ENCODE results near the gene AEBP1.

DNA sequence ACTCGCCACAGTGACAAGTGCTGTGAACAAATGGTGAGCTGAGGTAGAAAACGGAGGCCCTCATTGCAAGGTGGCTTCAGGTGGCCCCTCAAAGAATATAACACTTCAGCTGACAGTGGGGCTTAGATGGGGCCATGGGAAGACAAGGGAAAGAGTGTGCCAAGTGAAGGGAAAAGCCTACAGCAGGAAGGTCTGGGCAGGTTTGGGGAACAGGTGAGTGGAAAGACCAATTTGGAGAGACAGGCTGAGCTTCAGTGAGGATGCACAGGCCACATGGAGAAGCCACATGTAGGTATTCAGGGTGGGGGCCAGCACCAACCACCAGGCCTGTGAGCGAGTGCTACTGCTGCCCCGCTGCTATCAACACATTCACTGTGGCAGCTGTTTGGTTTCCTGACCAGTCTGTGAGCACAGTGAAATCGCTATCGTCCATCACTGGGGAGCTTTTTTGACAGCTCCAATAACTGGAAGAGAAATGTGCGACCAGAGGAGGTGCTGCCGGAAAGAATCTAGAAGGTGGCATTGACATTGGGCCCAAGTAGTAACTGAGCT, 15.8 kb downstream of the AEBP1 start:
- TF ChIP-seq, protein P1, sequence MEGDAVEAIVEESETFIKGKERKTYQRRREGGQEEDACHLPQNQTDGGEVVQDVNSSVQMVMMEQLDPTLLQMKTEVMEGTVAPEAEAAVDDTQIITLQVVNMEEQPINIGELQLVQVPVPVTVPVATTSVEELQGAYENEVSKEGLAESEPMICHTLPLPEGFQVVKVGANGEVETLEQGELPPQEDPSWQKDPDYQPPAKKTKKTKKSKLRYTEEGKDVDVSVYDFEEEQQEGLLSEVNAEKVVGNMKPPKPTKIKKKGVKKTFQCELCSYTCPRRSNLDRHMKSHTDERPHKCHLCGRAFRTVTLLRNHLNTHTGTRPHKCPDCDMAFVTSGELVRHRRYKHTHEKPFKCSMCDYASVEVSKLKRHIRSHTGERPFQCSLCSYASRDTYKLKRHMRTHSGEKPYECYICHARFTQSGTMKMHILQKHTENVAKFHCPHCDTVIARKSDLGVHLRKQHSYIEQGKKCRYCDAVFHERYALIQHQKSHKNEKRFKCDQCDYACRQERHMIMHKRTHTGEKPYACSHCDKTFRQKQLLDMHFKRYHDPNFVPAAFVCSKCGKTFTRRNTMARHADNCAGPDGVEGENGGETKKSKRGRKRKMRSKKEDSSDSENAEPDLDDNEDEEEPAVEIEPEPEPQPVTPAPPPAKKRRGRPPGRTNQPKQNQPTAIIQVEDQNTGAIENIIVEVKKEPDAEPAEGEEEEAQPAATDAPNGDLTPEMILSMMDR (IDR thresholded peaks at IDR 0.05): no peak
- TF ChIP-seq POLR2A (IDR thresholded peaks at IDR 0.05): no peak
